ENCODE results near the gene FN3KRP. TPM values are rescaled to one million over a fixed set of nuclear protein-coding genes. Genes with fewer than 3 reads are reported as not detected.

Gene FN3KRP
- total and polyA plus RNA-seq, 2 of the 13 experiments (the other 11 are each of a cell fraction or from before 2014, with no cell fraction given) = 22.4 to 28.2 TPM

DNA sequence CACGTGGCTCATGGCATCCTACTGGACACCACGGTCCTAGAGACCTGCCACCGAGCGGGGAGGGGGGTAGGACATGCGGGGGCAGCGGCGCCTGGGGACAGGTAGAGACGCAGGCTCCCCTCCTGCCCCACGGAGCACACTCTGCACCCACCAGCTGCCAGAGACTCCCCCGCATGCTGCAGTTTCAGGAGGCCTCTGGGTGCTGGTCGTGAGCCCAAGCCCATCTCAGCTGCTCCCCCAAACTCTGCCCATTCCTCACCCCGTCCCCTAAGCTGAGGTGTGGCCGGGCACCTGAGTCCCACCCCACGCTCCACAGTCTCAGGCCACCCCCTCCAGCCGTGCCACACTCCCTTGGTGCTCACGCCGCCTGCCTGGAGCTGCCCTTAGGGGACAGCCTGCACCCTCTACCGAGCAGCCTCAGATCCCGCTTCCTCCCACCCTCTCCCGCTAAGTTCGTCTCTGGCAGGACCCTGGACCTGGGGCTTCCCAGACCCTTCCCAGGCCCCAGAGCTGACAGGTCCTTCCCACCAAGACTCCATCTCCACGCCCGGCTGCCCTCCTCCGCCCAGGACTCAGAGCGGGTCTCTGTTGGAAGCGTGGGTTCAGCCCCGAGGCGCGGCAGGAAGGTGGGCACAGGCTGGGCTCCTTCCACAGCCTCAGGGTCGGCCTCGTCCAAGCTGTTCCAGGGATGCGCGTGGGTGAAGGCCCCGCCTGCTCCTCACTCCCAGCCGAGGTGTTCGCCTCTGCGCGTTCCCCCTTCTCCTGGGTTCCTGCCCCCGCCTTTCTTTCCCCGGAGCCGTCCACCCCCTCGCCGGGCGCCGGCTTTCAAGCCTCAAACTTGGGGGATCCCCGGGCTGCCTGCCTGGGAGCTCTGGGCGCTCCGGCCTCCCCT is 19.3 kb upstream of the FN3KRP start (continued):
- TF ChIP-seq, protein P1, sequence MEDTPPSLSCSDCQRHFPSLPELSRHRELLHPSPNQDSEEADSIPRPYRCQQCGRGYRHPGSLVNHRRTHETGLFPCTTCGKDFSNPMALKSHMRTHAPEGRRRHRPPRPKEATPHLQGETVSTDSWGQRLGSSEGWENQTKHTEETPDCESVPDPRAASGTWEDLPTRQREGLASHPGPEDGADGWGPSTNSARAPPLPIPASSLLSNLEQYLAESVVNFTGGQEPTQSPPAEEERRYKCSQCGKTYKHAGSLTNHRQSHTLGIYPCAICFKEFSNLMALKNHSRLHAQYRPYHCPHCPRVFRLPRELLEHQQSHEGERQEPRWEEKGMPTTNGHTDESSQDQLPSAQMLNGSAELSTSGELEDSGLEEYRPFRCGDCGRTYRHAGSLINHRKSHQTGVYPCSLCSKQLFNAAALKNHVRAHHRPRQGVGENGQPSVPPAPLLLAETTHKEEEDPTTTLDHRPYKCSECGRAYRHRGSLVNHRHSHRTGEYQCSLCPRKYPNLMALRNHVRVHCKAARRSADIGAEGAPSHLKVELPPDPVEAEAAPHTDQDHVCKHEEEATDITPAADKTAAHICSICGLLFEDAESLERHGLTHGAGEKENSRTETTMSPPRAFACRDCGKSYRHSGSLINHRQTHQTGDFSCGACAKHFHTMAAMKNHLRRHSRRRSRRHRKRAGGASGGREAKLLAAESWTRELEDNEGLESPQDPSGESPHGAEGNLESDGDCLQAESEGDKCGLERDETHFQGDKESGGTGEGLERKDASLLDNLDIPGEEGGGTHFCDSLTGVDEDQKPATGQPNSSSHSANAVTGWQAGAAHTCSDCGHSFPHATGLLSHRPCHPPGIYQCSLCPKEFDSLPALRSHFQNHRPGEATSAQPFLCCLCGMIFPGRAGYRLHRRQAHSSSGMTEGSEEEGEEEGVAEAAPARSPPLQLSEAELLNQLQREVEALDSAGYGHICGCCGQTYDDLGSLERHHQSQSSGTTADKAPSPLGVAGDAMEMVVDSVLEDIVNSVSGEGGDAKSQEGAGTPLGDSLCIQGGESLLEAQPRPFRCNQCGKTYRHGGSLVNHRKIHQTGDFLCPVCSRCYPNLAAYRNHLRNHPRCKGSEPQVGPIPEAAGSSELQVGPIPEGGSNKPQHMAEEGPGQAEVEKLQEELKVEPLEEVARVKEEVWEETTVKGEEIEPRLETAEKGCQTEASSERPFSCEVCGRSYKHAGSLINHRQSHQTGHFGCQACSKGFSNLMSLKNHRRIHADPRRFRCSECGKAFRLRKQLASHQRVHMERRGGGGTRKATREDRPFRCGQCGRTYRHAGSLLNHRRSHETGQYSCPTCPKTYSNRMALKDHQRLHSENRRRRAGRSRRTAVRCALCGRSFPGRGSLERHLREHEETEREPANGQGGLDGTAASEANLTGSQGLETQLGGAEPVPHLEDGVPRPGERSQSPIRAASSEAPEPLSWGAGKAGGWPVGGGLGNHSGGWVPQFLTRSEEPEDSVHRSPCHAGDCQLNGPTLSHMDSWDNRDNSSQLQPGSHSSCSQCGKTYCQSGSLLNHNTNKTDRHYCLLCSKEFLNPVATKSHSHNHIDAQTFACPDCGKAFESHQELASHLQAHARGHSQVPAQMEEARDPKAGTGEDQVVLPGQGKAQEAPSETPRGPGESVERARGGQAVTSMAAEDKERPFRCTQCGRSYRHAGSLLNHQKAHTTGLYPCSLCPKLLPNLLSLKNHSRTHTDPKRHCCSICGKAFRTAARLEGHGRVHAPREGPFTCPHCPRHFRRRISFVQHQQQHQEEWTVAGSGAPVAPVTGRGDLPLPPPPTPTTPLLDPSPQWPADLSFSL (CRISPR knock-in tag; IDR thresholded peaks at IDR 0.05) = no peak
- TF ChIP-seq NFYC (CRISPR knock-in tag; IDR thresholded peaks at IDR 0.05) (no peak), ADNP (CRISPR knock-in tag; IDR thresholded peaks at IDR 0.05) (no peak; the same call in 1 of the 2 replicates), RXRA (CRISPR knock-in tag; IDR thresholded peaks at IDR 0.05) (no peak; the same call in 1 of the 2 replicates), NFE2L2 (IDR thresholded peaks at IDR 0.05; ENCODE audit: low read length) (no peak), NCOA2 (CRISPR knock-in tag; IDR thresholded peaks at IDR 0.05) (no peak), FOSL1 (CRISPR knock-in tag; IDR thresholded peaks at IDR 0.05; ENCODE audit: borderline replicate concordance) (no peak), HCFC1 (IDR thresholded peaks at IDR 0.05; ENCODE audit: low read depth, low read length) (no peak), BORCS8-MEF2B (CRISPR knock-in tag; IDR thresholded peaks at IDR 0.05) (no peak), SP2 (CRISPR knock-in tag; IDR thresholded peaks at IDR 0.05) (no peak), ZMYM2 (CRISPR knock-in tag; IDR thresholded peaks at IDR 0.05) (no peak)
- TF ChIP-seq, protein P2, sequence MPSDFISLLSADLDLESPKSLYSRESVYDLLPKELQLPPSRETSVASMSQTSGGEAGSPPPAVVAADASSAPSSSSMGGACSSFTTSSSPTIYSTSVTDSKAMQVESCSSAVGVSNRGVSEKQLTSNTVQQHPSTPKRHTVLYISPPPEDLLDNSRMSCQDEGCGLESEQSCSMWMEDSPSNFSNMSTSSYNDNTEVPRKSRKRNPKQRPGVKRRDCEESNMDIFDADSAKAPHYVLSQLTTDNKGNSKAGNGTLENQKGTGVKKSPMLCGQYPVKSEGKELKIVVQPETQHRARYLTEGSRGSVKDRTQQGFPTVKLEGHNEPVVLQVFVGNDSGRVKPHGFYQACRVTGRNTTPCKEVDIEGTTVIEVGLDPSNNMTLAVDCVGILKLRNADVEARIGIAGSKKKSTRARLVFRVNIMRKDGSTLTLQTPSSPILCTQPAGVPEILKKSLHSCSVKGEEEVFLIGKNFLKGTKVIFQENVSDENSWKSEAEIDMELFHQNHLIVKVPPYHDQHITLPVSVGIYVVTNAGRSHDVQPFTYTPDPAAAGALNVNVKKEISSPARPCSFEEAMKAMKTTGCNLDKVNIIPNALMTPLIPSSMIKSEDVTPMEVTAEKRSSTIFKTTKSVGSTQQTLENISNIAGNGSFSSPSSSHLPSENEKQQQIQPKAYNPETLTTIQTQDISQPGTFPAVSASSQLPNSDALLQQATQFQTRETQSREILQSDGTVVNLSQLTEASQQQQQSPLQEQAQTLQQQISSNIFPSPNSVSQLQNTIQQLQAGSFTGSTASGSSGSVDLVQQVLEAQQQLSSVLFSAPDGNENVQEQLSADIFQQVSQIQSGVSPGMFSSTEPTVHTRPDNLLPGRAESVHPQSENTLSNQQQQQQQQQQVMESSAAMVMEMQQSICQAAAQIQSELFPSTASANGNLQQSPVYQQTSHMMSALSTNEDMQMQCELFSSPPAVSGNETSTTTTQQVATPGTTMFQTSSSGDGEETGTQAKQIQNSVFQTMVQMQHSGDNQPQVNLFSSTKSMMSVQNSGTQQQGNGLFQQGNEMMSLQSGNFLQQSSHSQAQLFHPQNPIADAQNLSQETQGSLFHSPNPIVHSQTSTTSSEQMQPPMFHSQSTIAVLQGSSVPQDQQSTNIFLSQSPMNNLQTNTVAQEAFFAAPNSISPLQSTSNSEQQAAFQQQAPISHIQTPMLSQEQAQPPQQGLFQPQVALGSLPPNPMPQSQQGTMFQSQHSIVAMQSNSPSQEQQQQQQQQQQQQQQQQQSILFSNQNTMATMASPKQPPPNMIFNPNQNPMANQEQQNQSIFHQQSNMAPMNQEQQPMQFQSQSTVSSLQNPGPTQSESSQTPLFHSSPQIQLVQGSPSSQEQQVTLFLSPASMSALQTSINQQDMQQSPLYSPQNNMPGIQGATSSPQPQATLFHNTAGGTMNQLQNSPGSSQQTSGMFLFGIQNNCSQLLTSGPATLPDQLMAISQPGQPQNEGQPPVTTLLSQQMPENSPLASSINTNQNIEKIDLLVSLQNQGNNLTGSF (CRISPR knock-in tag; IDR thresholded peaks at IDR 0.05) = no peak
- TF ChIP-seq, protein P3, sequence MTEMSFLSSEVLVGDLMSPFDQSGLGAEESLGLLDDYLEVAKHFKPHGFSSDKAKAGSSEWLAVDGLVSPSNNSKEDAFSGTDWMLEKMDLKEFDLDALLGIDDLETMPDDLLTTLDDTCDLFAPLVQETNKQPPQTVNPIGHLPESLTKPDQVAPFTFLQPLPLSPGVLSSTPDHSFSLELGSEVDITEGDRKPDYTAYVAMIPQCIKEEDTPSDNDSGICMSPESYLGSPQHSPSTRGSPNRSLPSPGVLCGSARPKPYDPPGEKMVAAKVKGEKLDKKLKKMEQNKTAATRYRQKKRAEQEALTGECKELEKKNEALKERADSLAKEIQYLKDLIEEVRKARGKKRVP (CRISPR knock-in tag; IDR thresholded peaks at IDR 0.05) = no peak
- TF ChIP-seq, protein P4, sequence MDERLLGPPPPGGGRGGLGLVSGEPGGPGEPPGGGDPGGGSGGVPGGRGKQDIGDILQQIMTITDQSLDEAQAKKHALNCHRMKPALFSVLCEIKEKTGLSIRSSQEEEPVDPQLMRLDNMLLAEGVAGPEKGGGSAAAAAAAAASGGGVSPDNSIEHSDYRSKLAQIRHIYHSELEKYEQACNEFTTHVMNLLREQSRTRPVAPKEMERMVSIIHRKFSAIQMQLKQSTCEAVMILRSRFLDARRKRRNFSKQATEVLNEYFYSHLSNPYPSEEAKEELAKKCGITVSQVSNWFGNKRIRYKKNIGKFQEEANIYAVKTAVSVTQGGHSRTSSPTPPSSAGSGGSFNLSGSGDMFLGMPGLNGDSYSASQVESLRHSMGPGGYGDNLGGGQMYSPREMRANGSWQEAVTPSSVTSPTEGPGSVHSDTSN (CRISPR knock-in tag; IDR thresholded peaks at IDR 0.05) = no peak
- TF ChIP-seq, protein P5, sequence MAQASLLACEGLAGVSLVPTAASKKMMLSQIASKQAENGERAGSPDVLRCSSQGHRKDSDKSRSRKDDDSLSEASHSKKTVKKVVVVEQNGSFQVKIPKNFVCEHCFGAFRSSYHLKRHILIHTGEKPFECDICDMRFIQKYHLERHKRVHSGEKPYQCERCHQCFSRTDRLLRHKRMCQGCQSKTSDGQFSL (CRISPR knock-in tag; IDR thresholded peaks at IDR 0.05) = no peak
